H1 (cell line): Measurements from ENCODE around the gene PPP1R7. TPM values are rescaled to one million over a fixed set of nuclear protein-coding genes. Genes with fewer than 3 reads are reported as not detected.

Experiments
- CTCF ChIA-PET: fragments of 300-600 bp; sonication (Branson Sonifier 250); formaldehyde crosslinking; loops from one replicate; lab custom pipeline; 2021; ENCODE audit not compliant: partially characterized antibody; lab: Charles Lee
- POLR2A ChIA-PET: fragments of 300-600 bp; sonication (Branson Sonifier 250); formaldehyde crosslinking; loops from one replicate; lab custom pipeline; 2021; ENCODE audit warnings: inconsistent platforms; ENCODE audit not compliant: partially characterized antibody; lab: Charles Lee
- DNase-seq, 2 experiments: peaks; one replicate each; pipeline versions ENCODE4 v3.0.0 to v3.0.0-alpha.2; 2010 to 2022; ENCODE audit warnings: low spot score in 2 of 2, low read depth in 1 of 2, mixed read lengths in 1 of 2
- FAIRE-seq: peaks from 2 replicates; lab custom pipeline; 2011; peaks lifted over from hg19 to GRCh38; lab: Jason Lieb, UNC
- H2AFZ ChIP-seq: 2 replicates; pipeline ENCODE4 v1.8.1; 2012; ENCODE audit warnings: low read length, inconsistent platforms
- H2AK5ac ChIP-seq: 2 replicates; pipeline ENCODE4 v1.6.1; 2013; ENCODE audit warnings: low read depth, low read length
- H2BK120ac ChIP-seq: replicated peaks from 2 replicates; pipeline ENCODE3; 2013; ENCODE audit warnings: low read depth, low read length, inconsistent platforms
- H2BK12ac ChIP-seq: 2 replicates; pipeline ENCODE4 v1.6.1; 2013; ENCODE audit warnings: low read depth, low read length
- H2BK15ac ChIP-seq: 2 replicates; pipeline ENCODE4 v1.6.1; 2013; ENCODE audit warnings: low read length
- H2BK20ac ChIP-seq: 2 replicates; pipeline ENCODE4 v1.6.1; 2013; ENCODE audit warnings: low read length
- H2BK5ac ChIP-seq: 2 replicates; pipeline ENCODE4 v1.6.1; 2013; ENCODE audit warnings: low read depth, low read length
- H3K14ac ChIP-seq: 2 replicates; pipeline ENCODE4 v1.6.1; 2013; ENCODE audit warnings: inconsistent platforms; ENCODE audit not compliant: insufficient read length
- H3K18ac ChIP-seq: 2 replicates; pipeline ENCODE4 v1.6.1; 2013; ENCODE audit warnings: low read length; ENCODE audit errors: extremely low read depth
- H3K23ac ChIP-seq: 2 replicates; pipeline ENCODE4 v1.6.1; 2013; ENCODE audit warnings: inconsistent platforms; ENCODE audit not compliant: insufficient read length
- H3K23me2 ChIP-seq: 2 replicates; pipeline ENCODE4 v1.6.1; 2013; ENCODE audit warnings: low read depth, low read length
- H3K27ac ChIP-seq: 2 replicates; pipeline ENCODE4 v1.6.1; 2011; ENCODE audit warnings: low read depth, low read length, inconsistent platforms
- H3K27me3 ChIP-seq, 4 experiments: replicated peaks in 1 of 4; 1 replicate in 1 of 4; 2 replicates in 3 of 4; pipeline versions ENCODE4 v1.6.1 to v1.8.1; 2011 to 2013; ENCODE audit warnings: low read length in 3 of 4, mild to moderate bottlenecking in 3 of 4, inconsistent platforms in 2 of 4, mixed read lengths in 2 of 4, moderate library complexity in 1 of 4; ENCODE audit not compliant: control insufficient read depth in 3 of 4, insufficient read depth in 3 of 4; ENCODE audit errors: extremely low read depth in 1 of 4
- H3K36me3 ChIP-seq, 4 experiments: 2 replicates each; pipeline versions ENCODE4 v1.6.1 to v1.8.1; 2011 to 2013; ENCODE audit warnings: mild to moderate bottlenecking in 4 of 4, low read length in 3 of 4, moderate library complexity in 2 of 4, control low read depth in 1 of 4, inconsistent platforms in 1 of 4; ENCODE audit not compliant: insufficient read depth in 4 of 4, control insufficient read depth in 2 of 4
- H3K4ac ChIP-seq: replicated peaks from 2 replicates; pipeline ENCODE3; 2013; ENCODE audit warnings: low read length, low read depth, mixed read lengths, inconsistent platforms; ENCODE audit not compliant: insufficient read length
- H3K4me1 ChIP-seq, 4 experiments: replicated peaks in 1 of 4; 1 replicate in 1 of 4; 2 replicates in 3 of 4; pipeline versions ENCODE4 v1.6.1 to v1.8.1; 2011 to 2013; ENCODE audit warnings: low read length in 3 of 4, inconsistent platforms in 2 of 4, mixed read lengths in 1 of 4; ENCODE audit not compliant: insufficient read depth in 4 of 4, control insufficient read depth in 3 of 4
- H3K4me2 ChIP-seq, 2 experiments: 2 replicates each; pipeline versions ENCODE4 v1.6.1 to v1.8.1; 2011 to 2013; ENCODE audit warnings: low read depth in 2 of 2, low read length in 2 of 2, control low read depth in 1 of 2, inconsistent platforms in 1 of 2, mild to moderate bottlenecking in 1 of 2; ENCODE audit not compliant: insufficient read depth in 1 of 2
- H3K4me3 ChIP-seq, 4 experiments: fragments of 200-600, 300-600 bp in 1 of 4; sonication (generic), shearing (Covaris generic), sonication (Bioruptor Twin) in 1 of 4; 2 replicates each; pipeline versions ENCODE4 v1.5.1 to v1.8.1; 2011 to 2016; ENCODE audit warnings: low read length in 4 of 4, low read depth in 3 of 4, control low read depth in 2 of 4, inconsistent platforms in 2 of 4, mild to moderate bottlenecking in 2 of 4, mixed read lengths in 1 of 4, moderate library complexity in 1 of 4; ENCODE audit not compliant: insufficient read depth in 2 of 4; ENCODE audit errors: extremely low read depth in 1 of 4
- H3K56ac ChIP-seq: replicated peaks from 2 replicates; pipeline ENCODE3; 2013; ENCODE audit warnings: low read depth, mild to moderate bottlenecking, mixed read lengths, low read length, inconsistent platforms; ENCODE audit not compliant: insufficient read length
- H3K79me1 ChIP-seq: 2 replicates; pipeline ENCODE4 v1.6.1; 2013; ENCODE audit warnings: low read depth, low read length, control low read depth
- H3K79me2 ChIP-seq, 2 experiments: 2 replicates each; pipeline versions ENCODE4 v1.6.1 to v1.8.1; 2012 to 2013; ENCODE audit warnings: low read length in 2 of 2, mild to moderate bottlenecking in 2 of 2, inconsistent platforms in 1 of 2; ENCODE audit not compliant: insufficient read depth in 2 of 2, control insufficient read depth in 1 of 2
- H3K9ac ChIP-seq, 4 experiments: replicated peaks in 1 of 4; 1 replicate in 1 of 4; 2 replicates in 3 of 4; pipeline versions ENCODE4 v1.6.1 to v1.8.1; 2011 to 2013; ENCODE audit warnings: low read depth in 3 of 4, low read length in 3 of 4, control low read depth in 2 of 4, mild to moderate bottlenecking in 2 of 4, moderate library complexity in 2 of 4, inconsistent platforms in 1 of 4; ENCODE audit errors: extremely low read depth in 1 of 4
- H3K9me3 ChIP-seq, 2 experiments: 2 replicates each; pipeline versions ENCODE4 v1.6.1 to v1.8.1; 2012 to 2013; ENCODE audit warnings: mild to moderate bottlenecking in 2 of 2, moderate library complexity in 2 of 2, control low read depth in 1 of 2, inconsistent platforms in 1 of 2, low read depth in 1 of 2, low read length in 1 of 2, mixed read lengths in 1 of 2; ENCODE audit not compliant: insufficient read depth in 2 of 2
- H4K20me1 ChIP-seq, 2 experiments: replicated peaks in 1 of 2; 2 replicates each; pipeline versions ENCODE3 to v1.8.1; 2011 to 2013; ENCODE audit warnings: inconsistent platforms in 2 of 2, low read length in 2 of 2, mild to moderate bottlenecking in 1 of 2; ENCODE audit not compliant: insufficient read depth in 2 of 2, control insufficient read depth in 1 of 2
- H4K5ac ChIP-seq: 2 replicates; pipeline ENCODE4 v1.6.1; 2013; ENCODE audit warnings: low read length, low read depth, mixed read lengths, inconsistent platforms; ENCODE audit not compliant: insufficient read length
- H4K8ac ChIP-seq: 2 replicates; pipeline ENCODE4 v1.8.0; 2013; ENCODE audit warnings: mild to moderate bottlenecking, moderate library complexity, low read length, inconsistent platforms; ENCODE audit not compliant: insufficient read depth; ENCODE audit errors: extremely low read depth
- H4K91ac ChIP-seq: replicated peaks from 2 replicates; pipeline ENCODE3; 2013; ENCODE audit warnings: low read length, mixed read lengths, inconsistent platforms; ENCODE audit not compliant: insufficient read length
- BCL11A ChIP-seq, 2 experiments: IDR thresholded peaks; one replicate each; pipeline ENCODE4 v1.6.1; 2011; ENCODE audit warnings: low read depth in 2 of 2, low read length in 2 of 2, mild to moderate bottlenecking in 2 of 2
- CHD2 ChIP-seq: IDR thresholded peaks from 2 replicates; pipeline ENCODE4 v1.6.1; 2012; ENCODE audit warnings: low read length, improper control_type of control experiment
- EP300 ChIP-seq, 2 experiments: IDR thresholded peaks; 1 replicate in 1 of 2; 2 replicates in 1 of 2; pipeline ENCODE4 v1.6.1; 2011 to 2012; ENCODE audit warnings: low read depth in 2 of 2, low read length in 2 of 2, mild to moderate bottlenecking in 2 of 2, borderline replicate concordance in 1 of 2, inconsistent platforms in 1 of 2, moderate library complexity in 1 of 2
- GABPA ChIP-seq: IDR thresholded peaks from 2 replicates; pipeline ENCODE4 v1.6.1; 2011; ENCODE audit warnings: mild to moderate bottlenecking, low read length, moderate library complexity, borderline replicate concordance; ENCODE audit not compliant: insufficient read depth
- GTF2F1 ChIP-seq: IDR thresholded peaks from 2 replicates; pipeline ENCODE4 v1.6.1; 2012; ENCODE audit warnings: low read depth, low read length, improper control_type of control experiment, borderline replicate concordance
- JUN ChIP-seq: IDR thresholded peaks from 2 replicates; pipeline ENCODE4 v1.6.1; 2011; ENCODE audit warnings: low read depth, mild to moderate bottlenecking, improper control_type of control experiment, low read length
- KDM5A ChIP-seq: fragments of 200-600 bp; IDR thresholded peaks from 2 replicates; pipeline ENCODE4 v1.7.1; 2012; ENCODE audit warnings: mild to moderate bottlenecking, low read length, inconsistent platforms, mixed read lengths
- RBBP5 ChIP-seq: IDR thresholded peaks from 2 replicates; pipeline ENCODE4 v1.7.1; 2012; ENCODE audit warnings: low read depth, mild to moderate bottlenecking, inconsistent platforms, low read length, moderate library complexity, borderline replicate concordance
- RNF2 ChIP-seq: fragments of 200-900, 300-1000 bp; sonication (generic); IDR thresholded peaks from 2 replicates; pipeline ENCODE4 v1.7.1; 2016; ENCODE audit warnings: borderline replicate concordance, low read depth, mild to moderate bottlenecking, antibody characterized with exemption, low read length; ENCODE audit not compliant: poor library complexity, severe bottlenecking; ENCODE audit errors: missing control alignments
- RXRA ChIP-seq: IDR thresholded peaks from 2 replicates; pipeline ENCODE4 v1.6.1; 2011; ENCODE audit warnings: low read depth, mild to moderate bottlenecking, low read length, moderate library complexity; ENCODE audit not compliant: insufficient read depth
- TAF7 ChIP-seq: optimal IDR thresholded peaks from 2 replicates; pipeline ENCODE3; 2011; ENCODE audit warnings: low read depth, mild to moderate bottlenecking, inconsistent platforms, low read length, moderate library complexity, borderline replicate concordance
- WGBS, 2 experiments: shearing (Covaris generic) in 1 of 2; methylation state at CpG; one replicate each; pipeline versions ENCODE4 v1.1.6 to v1.1.7; 2013 to 2015; ENCODE audit warnings: low lambda C conversion rate in 2 of 2, mixed read lengths in 2 of 2, inconsistent platforms in 1 of 2, low coverage in 1 of 2, missing lambda C conversion rate in 1 of 2; ENCODE audit not compliant: insufficient replicate concordance in 2 of 2, insufficient coverage in 1 of 2, insufficient read length in 1 of 2; ENCODE audit errors: extremely low coverage in 1 of 2, missing lambda C conversion rate in 1 of 2; 5-methylcytosine and 5-hydroxymethylcytosine counted together
- polyA plus RNA-seq, 7 experiments: library from polyadenylated mRNA; depleted of rRNA in 3 of 7; stranded (reverse) in 5 of 7; unstranded in 2 of 7; fragments of >200 nt in 5 of 7; fragments of 200-250 nt in 2 of 7; gene quantifications; 1 replicate in 5 of 7; 2 replicates in 1 of 7; 4 replicates in 1 of 7; pipeline versions ENCODE4 v1.2.1 to v1.2.3, GENCODE V29; 2011 to 2013; ENCODE audit warnings: missing spikeins in 2 of 7, mixed read lengths in 2 of 7
- total RNA-seq: library from RNA; stranded (reverse); fragmentation: NEBNext Ultra II Directional; extraction: Animal tissue kit (Norgen Biotek cat#: 25700); gene quantifications from 2 replicates; pipeline ENCODE4 v1.2.1, GENCODE V29; 2021
- TF ChIP-seq, protein P1 (sequence below): IDR thresholded peaks from 2 replicates; pipeline ENCODE4 v1.6.1; 2012; ENCODE audit warnings: inconsistent platforms

PPP1R7 gene
- total and polyA plus RNA-seq, 2 of the 8 experiments (the other 6 are each of a cell fraction or from before 2014, with no cell fraction given) = 22.2 to 64.0 TPM

DNA sequence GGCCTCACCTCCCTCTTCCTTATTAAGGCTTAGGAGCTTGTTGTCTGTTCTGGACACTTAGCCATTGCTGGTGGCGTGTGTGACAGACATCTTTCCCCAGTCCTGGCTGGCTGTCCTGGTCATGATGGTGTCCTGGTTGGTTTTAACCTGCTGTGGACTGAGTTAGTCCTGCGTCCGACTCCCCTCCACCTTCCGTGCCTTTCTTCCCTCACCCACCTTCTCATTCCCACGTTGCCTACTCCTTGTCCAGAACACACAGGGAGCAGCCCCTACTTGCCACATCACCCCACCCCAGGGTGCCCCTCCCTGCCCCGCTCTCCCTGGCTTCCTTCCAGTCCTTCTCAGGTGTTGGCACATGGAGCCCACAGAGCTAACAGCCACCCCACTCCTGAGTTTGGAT, 47.7 kb downstream of the PPP1R7 start:
- H2BK15ac ChIP-seq = no peak overlapping the region
- no peak overlapping the region for H3K14ac ChIP-seq
- H3K4me2 ChIP-seq = no peak overlapping the region
- H3K9me3 ChIP-seq = no peaks in the 10 kb centered on the region
- H2AK5ac ChIP-seq = no peak overlapping the region
- no peak overlapping the region for H2BK12ac ChIP-seq
- no peak overlapping the region for H2AFZ ChIP-seq
- H3K23ac ChIP-seq = no peak overlapping the region
- WGBS, 2 experiments = 81% methylated on average over 5 of the region's 6 CpGs; no CpG with 5 or more reads in 1 of the 2 experiments
- no peaks in the 10 kb centered on the region for H3K36me3 ChIP-seq
- no peak overlapping the region; the same call in 1 of the 2 replicates for H4K8ac ChIP-seq
- no peak overlapping the region for H2BK120ac ChIP-seq
- no peaks in the 10 kb centered on the region for H3K79me1 ChIP-seq
- FAIRE-seq (no peak), DNase-seq (no peak)
- H3K27me3 ChIP-seq = no peaks in the 10 kb centered on the region; a peak in 1 of 7 replicates
- H4K91ac ChIP-seq = no peak overlapping the region
- ChIA-PET CTCF (interaction anchor here (1.0 to 1.7 kb wide), 4 partner anchors 13 to 283 kb away, joined by 3 to 4 read pairs (median 3); no protein-coding TSS in a partner anchor), POLR2A (no interaction called here)
- H3K4me3 ChIP-seq = no peak overlapping the region
- no peak overlapping the region for H2BK20ac ChIP-seq
- H4K20me1 ChIP-seq = peaks cover 0 to 3% of the 10 kb centered on the region in 2 experiments
- no peak overlapping the region for H3K9ac ChIP-seq
- H3K27ac ChIP-seq = no peak overlapping the region
- H3K23me2 ChIP-seq = no peaks in the 10 kb centered on the region
- TF ChIP-seq GTF2F1 (no peak), RXRA (no peak), BCL11A (IDR thresholded peaks at IDR 0.05; ENCODE audit: low read depth in 2 of 2, low read length in 2 of 2) (no peak), RNF2 (no peak), CHD2 (no peak), GABPA (no peak), RBBP5 (no peak), KDM5A (no peak), EP300 (IDR thresholded peaks at IDR 0.05; ENCODE audit: borderline replicate concordance in 1 of 2, low read depth in 2 of 2, low read length in 2 of 2) (no peak), JUN (no peak), TAF7 (no peak)
- TF ChIP-seq, protein P1, sequence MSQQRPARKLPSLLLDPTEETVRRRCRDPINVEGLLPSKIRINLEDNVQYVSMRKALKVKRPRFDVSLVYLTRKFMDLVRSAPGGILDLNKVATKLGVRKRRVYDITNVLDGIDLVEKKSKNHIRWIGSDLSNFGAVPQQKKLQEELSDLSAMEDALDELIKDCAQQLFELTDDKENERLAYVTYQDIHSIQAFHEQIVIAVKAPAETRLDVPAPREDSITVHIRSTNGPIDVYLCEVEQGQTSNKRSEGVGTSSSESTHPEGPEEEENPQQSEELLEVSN = no peak
- no peak overlapping the region; the same call in 1 of the 2 replicates for H2BK5ac ChIP-seq
- H3K18ac ChIP-seq = no peak overlapping the region
- no peaks in the 10 kb centered on the region for H3K79me2 ChIP-seq
- H4K5ac ChIP-seq = no peak overlapping the region
- no peak overlapping the region for H3K56ac ChIP-seq
- no peaks in the 10 kb centered on the region; a peak in 1 of 7 replicates for H3K4me1 ChIP-seq
- H3K4ac ChIP-seq = no peak overlapping the region
